ENCODE data around the gene ENDOV. TPM values are rescaled to one million over a fixed set of nuclear protein-coding genes. Genes with fewer than 3 reads are reported as not detected.

Gene ENDOV
- total RNA-seq, 2 donors from 2014 or later = 3.8 to 4.9 TPM

- no peak for DNase-seq (ENCODE audit: low spot score)
- H3K4me1 ChIP-seq = no peaks in the 10 kb centered on the region
- no peak for TF ChIP-seq CTCF (IDR thresholded peaks at IDR 0.05)
- H3K27ac ChIP-seq = no peak overlapping the region
- H3K4me3 ChIP-seq = no peak overlapping the region
- no peaks in the 10 kb centered on the region for H3K9me3 ChIP-seq
- H3K27me3 ChIP-seq = no peaks in the 10 kb centered on the region
- H3K36me3 ChIP-seq = no peaks in the 10 kb centered on the region
Observed at GRCh38 chr17:80443498-80443897, 28.5 kb downstream of the ENDOV start.

DNA sequence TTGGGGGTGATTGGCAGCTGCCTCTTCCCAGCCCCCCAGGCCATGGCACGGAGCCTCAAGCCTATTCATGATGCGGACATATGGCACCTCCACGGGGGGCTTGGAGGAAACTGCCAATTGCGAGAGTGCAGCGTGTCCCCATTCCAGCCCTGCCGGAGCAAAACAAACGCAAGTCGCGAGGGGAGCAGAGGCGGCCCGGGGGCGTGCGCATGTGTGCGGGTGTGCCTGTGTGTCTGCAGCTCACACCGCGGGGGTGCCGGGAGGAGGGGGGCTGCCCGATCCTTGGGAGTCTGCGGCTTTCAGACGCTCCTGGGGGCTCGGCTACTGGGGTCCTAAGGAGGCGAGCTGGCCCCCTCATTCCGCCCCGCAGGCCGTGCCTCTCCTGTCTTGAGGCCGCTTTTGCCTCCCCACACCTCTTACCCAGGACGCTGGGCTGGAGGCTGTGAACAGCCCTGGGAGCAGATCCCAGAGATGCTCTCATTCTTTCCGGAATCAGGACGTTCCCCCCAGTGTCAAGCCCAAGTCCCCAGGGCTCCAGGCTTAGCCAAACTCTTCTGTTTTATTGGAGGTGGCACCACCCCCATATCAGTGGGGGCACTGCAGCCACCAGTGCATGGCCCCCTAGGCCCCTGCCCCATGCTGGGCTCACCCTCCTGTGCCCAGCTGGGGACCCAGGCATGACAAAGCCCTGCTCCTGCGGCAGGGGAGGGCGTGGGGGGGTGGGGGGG, 29.1 kb downstream of the ENDOV start:
- Histone ChIP-seq H3K4me3 (no peak overlapping the region), H3K27ac (no peak overlapping the region), H3K27me3 (no peaks in the 10 kb centered on the region), H3K9me3 (no peaks in the 10 kb centered on the region), H3K36me3 (no peaks in the 10 kb centered on the region), H3K4me1 (no peaks in the 10 kb centered on the region)
- DNase-seq (ENCODE audit: low spot score) = no peak
- TF ChIP-seq CTCF (IDR thresholded peaks at IDR 0.05) = no peak

DNA sequence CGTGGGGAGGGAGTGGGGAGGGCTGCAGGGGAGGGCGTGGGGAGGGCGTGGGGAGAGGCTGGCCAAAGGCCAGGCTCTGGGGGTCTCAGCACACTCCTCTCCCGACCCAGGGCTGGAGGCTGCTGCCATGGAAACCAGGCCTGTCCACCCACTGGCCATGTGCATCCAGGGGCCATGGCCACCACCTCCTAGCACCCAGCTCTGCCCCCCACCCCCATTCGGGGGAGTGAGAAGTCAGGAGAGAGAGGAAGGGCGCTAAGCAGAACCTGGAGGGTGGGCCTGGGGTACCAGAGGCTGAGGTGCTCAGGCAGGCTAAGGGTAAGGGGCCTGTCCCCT, 29.6 kb downstream of the ENDOV start:
- no peak for DNase-seq (ENCODE audit: low spot score)
- Histone ChIP-seq H3K27ac (no peak overlapping the region), H3K9me3 (no peaks in the 10 kb centered on the region)

GRCh38 chr17:80445007-80445725, 30.2 kb downstream of the ENDOV start:
- DNase-seq (ENCODE audit: low spot score) = no peak
- H3K27ac ChIP-seq = no peak overlapping the region
- H3K4me3 ChIP-seq = no peak overlapping the region
- no peaks in the 10 kb centered on the region for H3K9me3 ChIP-seq
- no peaks in the 10 kb centered on the region for H3K4me1 ChIP-seq
- no peaks in the 10 kb centered on the region for H3K27me3 ChIP-seq
- no peak for TF ChIP-seq CTCF (IDR thresholded peaks at IDR 0.05)
- H3K36me3 ChIP-seq = no peaks in the 10 kb centered on the region

More for the DNA sequence above, 29.6 kb downstream of the ENDOV start:
- no peak for TF ChIP-seq CTCF (IDR thresholded peaks at IDR 0.05)
- no peak overlapping the region for H3K4me3 ChIP-seq
- H3K36me3 ChIP-seq = no peaks in the 10 kb centered on the region
- H3K27me3 ChIP-seq = no peaks in the 10 kb centered on the region
- H3K4me1 ChIP-seq = no peaks in the 10 kb centered on the region

DNA sequence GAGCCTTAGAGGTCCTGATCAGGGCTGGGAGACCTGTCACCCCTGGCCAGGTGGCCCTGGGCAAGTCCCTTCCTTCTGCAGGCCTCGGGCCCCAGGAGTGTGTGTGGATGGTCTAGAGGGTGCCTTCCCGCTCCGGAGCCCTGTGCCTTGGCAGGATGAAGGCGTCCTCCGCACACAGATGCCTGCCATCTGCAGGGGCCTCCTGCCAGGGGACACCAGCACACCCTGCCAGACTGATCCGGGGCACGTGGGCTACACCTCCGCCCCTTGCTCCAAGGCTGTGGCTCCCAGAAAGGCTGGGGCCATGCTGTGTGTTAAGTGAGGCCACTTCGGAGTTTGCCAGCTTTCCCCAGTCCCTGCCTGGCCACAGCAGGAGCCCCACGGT, 30.8 kb downstream of the ENDOV start:
- no peaks in the 10 kb centered on the region for H3K4me1 ChIP-seq
- no peak for TF ChIP-seq CTCF (IDR thresholded peaks at IDR 0.05)
- H3K27ac ChIP-seq = no peak overlapping the region
- no peaks in the 10 kb centered on the region for H3K36me3 ChIP-seq
- DNase-seq (ENCODE audit: low spot score) = no peak
- H3K4me3 ChIP-seq = no peak overlapping the region
- no peaks in the 10 kb centered on the region for H3K9me3 ChIP-seq
- no peaks in the 10 kb centered on the region for H3K27me3 ChIP-seq

Data from right atrium auricular region (tissue), 2 donors.